ENCODE measurements around the gene CUL4A.
A peak's percentile ranks its signal among the peaks of the same experiment; 100 is the strongest.
"Not testable (repeated sequence)": the region's sequence is repeated elsewhere in the genome, so short reads cannot be mapped to it uniquely, and the experiment has no call there.

Gene CUL4A

GRCh38 chr13:113209336-113209758 lies at the start of gene CUL4A:
TSS of gene CUL4A (plus strand) at chr13:113209613. CDS start at chr13:113209628, 15 bp downstream.
- no peaks in the 10 kb centered on the region for H3K27me3 Mint-ChIP-seq
- H3K27ac Mint-ChIP-seq, result peak within 1 kb of the TSS; percentile 89
- H3K36me3 Mint-ChIP-seq (ENCODE audit: low read depth), result peaks cover 50% of the 10 kb centered on the region
- H3K9me3 Mint-ChIP-seq, result no peaks in the 10 kb centered on the region
- peak within 1 kb of the TSS; percentile 99 for H3K4me3 Mint-ChIP-seq
- H3K4me1 Mint-ChIP-seq (ENCODE audit: low read depth), result peaks cover 61% of the 10 kb centered on the region

- peaks cover 3% of the 10 kb centered on the region for H3K27me3 Mint-ChIP-seq
- H3K9me3 Mint-ChIP-seq, result peaks cover 10% of the 10 kb centered on the region
- peaks cover 20% of the 10 kb centered on the region for H3K4me1 Mint-ChIP-seq (ENCODE audit: low read depth)
- no peak overlapping the region for H3K27ac Mint-ChIP-seq
- H3K4me3 Mint-ChIP-seq, result no peak overlapping the region
- H3K36me3 Mint-ChIP-seq (ENCODE audit: low read depth), result no peaks in the 10 kb centered on the region
Measured at GRCh38 chr13:113159701-113160100, 49.7 kb upstream of the CUL4A start.

GRCh38 chr13:113160983-113161382 lies 48.4 kb upstream of the CUL4A start:
- no peaks in the 10 kb centered on the region for H3K9me3 Mint-ChIP-seq
- H3K27ac Mint-ChIP-seq, result peak overlapping the region; percentile 74
- no peaks in the 10 kb centered on the region for H3K36me3 Mint-ChIP-seq (ENCODE audit: low read depth)
- peaks cover 21% of the 10 kb centered on the region for H3K4me1 Mint-ChIP-seq (ENCODE audit: low read depth)
- peaks cover 3% of the 10 kb centered on the region for H3K27me3 Mint-ChIP-seq
- H3K4me3 Mint-ChIP-seq, result peak overlapping the region; percentile 54

- H3K4me1 Mint-ChIP-seq (ENCODE audit: low read depth), result peaks cover 26% of the 10 kb centered on the region
- no peaks in the 10 kb centered on the region for H3K9me3 Mint-ChIP-seq
Measured at GRCh38 chr13:113161433-113161832, 48.0 kb upstream of the CUL4A start.

GRCh38 chr13:113161975-113162374 lies 47.4 kb upstream of the CUL4A start:
- not testable (repeated sequence) for H3K36me3 Mint-ChIP-seq (ENCODE audit: low read depth); H3K27me3 Mint-ChIP-seq; H3K4me3 Mint-ChIP-seq; H3K9me3 Mint-ChIP-seq; H3K27ac Mint-ChIP-seq
- H3K4me1 Mint-ChIP-seq (ENCODE audit: low read depth), result peaks cover 29% of the 10 kb centered on the region

More at GRCh38 chr13:113161433-113161832, 48.0 kb upstream of the CUL4A start:
- H3K4me3 Mint-ChIP-seq, result peak overlapping the region; percentile 54
- H3K36me3 Mint-ChIP-seq (ENCODE audit: low read depth), result no peaks in the 10 kb centered on the region
- H3K27me3 Mint-ChIP-seq, result peaks cover 3% of the 10 kb centered on the region
- H3K27ac Mint-ChIP-seq, result peak overlapping the region; percentile 74

GRCh38 chr13:113162783-113163685 lies 46.4 kb upstream of the CUL4A start:
- Mint-ChIP-seq H3K27ac (no peak overlapping the region), H3K4me1 (ENCODE audit: low read depth) (peaks cover 29% of the 10 kb centered on the region), H3K4me3 (no peak overlapping the region), H3K36me3 (ENCODE audit: low read depth) (peaks cover 9% of the 10 kb centered on the region), H3K27me3 (peaks cover 3% of the 10 kb centered on the region), H3K9me3 (peaks cover 4% of the 10 kb centered on the region)

GRCh38 chr13:113164492-113164891 lies 44.9 kb upstream of the CUL4A start:
- H3K9me3 Mint-ChIP-seq, result peaks cover 7% of the 10 kb centered on the region
- H3K4me1 Mint-ChIP-seq (ENCODE audit: low read depth), result peaks cover 29% of the 10 kb centered on the region
- H3K36me3 Mint-ChIP-seq (ENCODE audit: low read depth), result peaks cover 22% of the 10 kb centered on the region
- peaks cover 3% of the 10 kb centered on the region for H3K27me3 Mint-ChIP-seq
- no peak overlapping the region for H3K4me3 Mint-ChIP-seq
- H3K27ac Mint-ChIP-seq, result no peak overlapping the region

- Mint-ChIP-seq H3K27ac (no peak overlapping the region), H3K4me1 (ENCODE audit: low read depth) (peaks cover 26% of the 10 kb centered on the region), H3K27me3 (peaks cover 3% of the 10 kb centered on the region), H3K36me3 (ENCODE audit: low read depth) (peaks cover 28% of the 10 kb centered on the region), H3K9me3 (peaks cover 7% of the 10 kb centered on the region), H3K4me3 (no peak overlapping the region)
Measured at GRCh38 chr13:113166266-113166665, 43.1 kb upstream of the CUL4A start.

- Mint-ChIP-seq H3K27ac (no peak overlapping the region), H3K4me1 (ENCODE audit: low read depth) (peaks cover 24% of the 10 kb centered on the region), H3K27me3 (peaks cover 3% of the 10 kb centered on the region), H3K36me3 (ENCODE audit: low read depth) (peaks cover 32% of the 10 kb centered on the region), H3K9me3 (peaks cover 7% of the 10 kb centered on the region), H3K4me3 (no peak overlapping the region)
Measured at GRCh38 chr13:113166681-113167080, 42.7 kb upstream of the CUL4A start.

- H3K36me3 Mint-ChIP-seq (ENCODE audit: low read depth), result peaks cover 35% of the 10 kb centered on the region
- peaks cover 7% of the 10 kb centered on the region for H3K9me3 Mint-ChIP-seq
- H3K27me3 Mint-ChIP-seq, result peaks cover 3% of the 10 kb centered on the region
- H3K27ac Mint-ChIP-seq, result no peak overlapping the region
- H3K4me1 Mint-ChIP-seq (ENCODE audit: low read depth), result peaks cover 24% of the 10 kb centered on the region
- no peak overlapping the region for H3K4me3 Mint-ChIP-seq
Measured at GRCh38 chr13:113167155-113167554, 42.3 kb upstream of the CUL4A start.

- H3K4me1 Mint-ChIP-seq (ENCODE audit: low read depth), result peaks cover 24% of the 10 kb centered on the region
- peaks cover 7% of the 10 kb centered on the region for H3K9me3 Mint-ChIP-seq
- H3K27me3 Mint-ChIP-seq, result peaks cover 3% of the 10 kb centered on the region
- H3K27ac Mint-ChIP-seq, result no peak overlapping the region
- H3K4me3 Mint-ChIP-seq, result no peak overlapping the region
- H3K36me3 Mint-ChIP-seq (ENCODE audit: low read depth), result peaks cover 38% of the 10 kb centered on the region
Measured at GRCh38 chr13:113167575-113167974, 41.8 kb upstream of the CUL4A start.

- H3K4me1 Mint-ChIP-seq (ENCODE audit: low read depth), result peaks cover 21% of the 10 kb centered on the region
- peaks cover 7% of the 10 kb centered on the region for H3K9me3 Mint-ChIP-seq
- peaks cover 3% of the 10 kb centered on the region for H3K27me3 Mint-ChIP-seq
- H3K27ac Mint-ChIP-seq, result no peak overlapping the region
- no peak overlapping the region for H3K4me3 Mint-ChIP-seq
- H3K36me3 Mint-ChIP-seq (ENCODE audit: low read depth), result peaks cover 38% of the 10 kb centered on the region
Measured at GRCh38 chr13:113168211-113168610, 41.2 kb upstream of the CUL4A start.

GRCh38 chr13:113169277-113170272 lies 39.8 kb upstream of the CUL4A start:
- H3K36me3 Mint-ChIP-seq (ENCODE audit: low read depth), result peaks cover 43% of the 10 kb centered on the region
- no peaks in the 10 kb centered on the region for H3K27me3 Mint-ChIP-seq
- no peak overlapping the region for H3K27ac Mint-ChIP-seq
- peaks cover 16% of the 10 kb centered on the region for H3K4me1 Mint-ChIP-seq (ENCODE audit: low read depth)
- no peak overlapping the region for H3K4me3 Mint-ChIP-seq
- peaks cover 7% of the 10 kb centered on the region for H3K9me3 Mint-ChIP-seq

- Mint-ChIP-seq H3K4me1 (ENCODE audit: low read depth) (peaks cover 16% of the 10 kb centered on the region), H3K27ac (no peak overlapping the region), H3K27me3 (no peaks in the 10 kb centered on the region), H3K36me3 (ENCODE audit: low read depth) (peaks cover 51% of the 10 kb centered on the region), H3K9me3 (peaks cover 7% of the 10 kb centered on the region), H3K4me3 (no peak overlapping the region)
Measured at GRCh38 chr13:113170511-113170910, 38.9 kb upstream of the CUL4A start.

Data from stimulated activated naive CD8-positive, alpha-beta T cell treated with anti-CD3 and anti-CD28 coated beads, Interleukin-15, Interleukin-2, amounts not matched to agents 100 ng/mL and 50 ng/mL, for 24 hours (primary cell).